GM23338 (cell line): ENCODE data around the gene CAMK1. TPM values are rescaled to one million over a fixed set of nuclear protein-coding genes. Genes with fewer than 3 reads are reported as not detected.

Experiments
- ATAC-seq: fragments of 200-7000 bp; cut with Tn5 transposase; 3 replicates; pipeline ENCODE4 v1.9.1; 2020
- DNase-seq: peaks from one replicate; pipeline ENCODE4 v3.0.0-alpha.2; 2015; ENCODE audit warnings: low spot score
- H2AFZ ChIP-seq: fragments of 200-600 bp; sonication (generic); 2 replicates; pipeline ENCODE4 v1.8.0; 2016; ENCODE audit warnings: antibody characterized with exemption, mild to moderate bottlenecking, moderate library complexity
- H3F3A ChIP-seq: fragments of 200-600 bp; sonication (generic); replicated peaks from 2 replicates; pipeline ENCODE4 v1.8.0; 2017; ENCODE audit warnings: antibody characterized with exemption, mixed run types, low read depth
- H3K27ac ChIP-seq: fragments of 200-600 bp; sonication (generic); 2 replicates; pipeline ENCODE4 v1.6.1; 2016; ENCODE audit warnings: low read depth
- H3K27me3 ChIP-seq: fragments of 200-600 bp; sonication (generic); 2 replicates; pipeline ENCODE4 v1.8.0; 2016; ENCODE audit warnings: mild to moderate bottlenecking, mixed run types, moderate library complexity; ENCODE audit not compliant: insufficient read depth
- H3K36me3 ChIP-seq: fragments of 200-600 bp; sonication (generic); 2 replicates; pipeline ENCODE4 v1.8.0; 2016; ENCODE audit warnings: mild to moderate bottlenecking; ENCODE audit not compliant: insufficient read depth
- H3K4me1 ChIP-seq: fragments of 200-600 bp; sonication (generic); 2 replicates; pipeline ENCODE4 v1.8.0; 2016; ENCODE audit warnings: mild to moderate bottlenecking, moderate library complexity; ENCODE audit not compliant: insufficient read depth
- H3K4me2 ChIP-seq: fragments of 200-600 bp; sonication (generic); 2 replicates; pipeline ENCODE4 v1.7.1; 2017; ENCODE audit warnings: mixed run types
- H3K4me3 ChIP-seq: fragments of 200-600 bp; sonication (generic); 2 replicates; pipeline ENCODE4 v1.6.1; 2016; ENCODE audit warnings: mixed run types
- H3K79me2 ChIP-seq: fragments of 200-600 bp; sonication (generic); replicated peaks from 2 replicates; pipeline ENCODE4 v1.8.0; 2017; ENCODE audit warnings: mild to moderate bottlenecking; ENCODE audit not compliant: insufficient read depth
- H3K9me2 ChIP-seq: fragments of 200-600 bp; sonication (generic); 2 replicates; pipeline ENCODE4 v1.8.0; 2017; ENCODE audit not compliant: insufficient read depth
- H4K20me1 ChIP-seq: fragments of 200-600 bp; sonication (generic); replicated peaks from 2 replicates; pipeline ENCODE4 v1.8.0; 2017; ENCODE audit warnings: mild to moderate bottlenecking; ENCODE audit not compliant: insufficient read depth
- H3K27ac Mint-ChIP-seq: 2 replicates; pipeline ENCODE4 v1.8.0; 2020; ENCODE audit warnings: inconsistent platforms, mild to moderate bottlenecking, moderate library complexity, mixed read lengths
- H3K27me3 Mint-ChIP-seq: 3 replicates; pipeline ENCODE4 v1.8.0; 2022; ENCODE audit warnings: low read depth, mild to moderate bottlenecking, moderate library complexity, mixed read lengths, inconsistent platforms; ENCODE audit not compliant: insufficient read depth, poor library complexity
- H3K36me3 Mint-ChIP-seq: 3 replicates; pipeline ENCODE4 v1.8.0; 2021; ENCODE audit warnings: low read depth, mild to moderate bottlenecking, inconsistent platforms, moderate library complexity, mixed read lengths
- H3K4me1 Mint-ChIP-seq: 3 replicates; pipeline ENCODE4 v1.8.0; 2020; ENCODE audit warnings: mild to moderate bottlenecking, inconsistent platforms, mixed read lengths
- H3K4me3 Mint-ChIP-seq: 3 replicates; pipeline ENCODE4 v1.8.0; 2021; ENCODE audit warnings: moderate library complexity, mild to moderate bottlenecking, inconsistent platforms, mixed read lengths
- H3K9me3 Mint-ChIP-seq: 3 replicates; pipeline ENCODE4 v1.8.0; 2020; ENCODE audit warnings: moderate library complexity, mild to moderate bottlenecking, inconsistent platforms, mixed read lengths
- CREB1 ChIP-seq: fragments of 250-450 bp; sonication (Bioruptor Pico); IDR thresholded peaks from 2 replicates; pipeline ENCODE4 v1.5.0; 2020; ENCODE audit warnings: low read depth, mild to moderate bottlenecking, moderate library complexity
- CTCF ChIP-seq, 2 experiments: fragments of 200-600 bp in 1 of 2; sonication (generic) in 1 of 2; conservative IDR thresholded peaks; 2 replicates each; pipeline versions ENCODE4 v1.5.1 to v1.6.1; 2016 to 2017; ENCODE audit warnings: antibody characterized with exemption in 2 of 2, low read depth in 2 of 2, mild to moderate bottlenecking in 2 of 2, moderate library complexity in 1 of 2
- ETS1 ChIP-seq: IDR thresholded peaks from 2 replicates; pipeline ENCODE4 v1.6.1; 2016; ENCODE audit warnings: antibody characterized with exemption
- EZH2 ChIP-seq: fragments of 200-600 bp; sonication (generic); IDR thresholded peaks from one replicate; pipeline ENCODE4 v1.8.0; 2017; ENCODE audit warnings: antibody characterized with exemption, mild to moderate bottlenecking, low read depth; ENCODE audit not compliant: unreplicated experiment
- EZH2phosphoT487 ChIP-seq: fragments of 200-600 bp; sonication (generic); IDR thresholded peaks from one replicate; pipeline ENCODE4 v1.8.1; 2018; ENCODE audit warnings: antibody characterized with exemption; ENCODE audit not compliant: unreplicated experiment
- JUNB ChIP-seq: IDR thresholded peaks from one replicate; pipeline ENCODE4 v1.6.1; 2016; ENCODE audit warnings: antibody characterized with exemption; ENCODE audit not compliant: unreplicated experiment
- NANOG ChIP-seq: IDR thresholded peaks from 2 replicates; pipeline ENCODE4 v1.6.1; 2016; ENCODE audit warnings: antibody characterized with exemption, borderline replicate concordance
- REST ChIP-seq: IDR thresholded peaks from one replicate; pipeline ENCODE4 v1.6.1; 2018; ENCODE audit warnings: antibody characterized with exemption; ENCODE audit not compliant: unreplicated experiment
- ZNF462 ChIP-seq: fragments of 250-450 bp; sonication (Bioruptor Pico); IDR thresholded peaks from 2 replicates; pipeline ENCODE4 v1.5.0; 2020; ENCODE audit warnings: mild to moderate bottlenecking, moderate library complexity
- polyA plus RNA-seq: library from polyadenylated mRNA; unstranded; fragments of >200 nt; fragmentation: Nextera tagmentation; extraction: Ambion mirVana; gene quantifications from 2 replicates; pipeline ENCODE4 v1.2.1, GENCODE V29; 2016
- total RNA-seq: library from RNA; depleted of rRNA; stranded (reverse); fragments of >200 nt; shearing (Covaris generic); gene quantifications from 2 replicates; pipeline ENCODE4 v1.2.3, GENCODE V29; 2014

CAMK1 gene
- total and polyA plus RNA-seq, 2 experiments from 2014 or later: 4.4 TPM

- TF ChIP-seq ZNF462 (CRISPR knock-in tag) (no peak), EZH2 (no peak), EZH2phosphoT487 (no peak)
Observed at GRCh38 chr3:9725775-9726515, 43.8 kb downstream of the CAMK1 start (continued).

GRCh38 chr3:9721700-9722060 is 48.1 kb downstream of the CAMK1 start:
- no peaks in the 10 kb centered on the region for H4K20me1 ChIP-seq
- ATAC-seq (no peak), DNase-seq (no peak)
- H3K79me2 ChIP-seq: no peaks in the 10 kb centered on the region
- H3K27me3 Mint-ChIP-seq: peaks cover 2% of the 10 kb centered on the region
- H2AFZ ChIP-seq: no peak overlapping the region
- no peak overlapping the region for H3K27ac Mint-ChIP-seq
- H3K36me3 ChIP-seq: no peaks in the 10 kb centered on the region
- peaks cover 8% of the 10 kb centered on the region for H3K4me1 Mint-ChIP-seq
- H3K27me3 ChIP-seq: no peaks in the 10 kb centered on the region
- H3K9me3 Mint-ChIP-seq: no peaks in the 10 kb centered on the region
- no peaks in the 10 kb centered on the region for H3F3A ChIP-seq
- no peaks in the 10 kb centered on the region for H3K4me1 ChIP-seq
- no peak overlapping the region for H3K4me3 ChIP-seq
- H3K36me3 Mint-ChIP-seq: no peaks in the 10 kb centered on the region
- H3K27ac ChIP-seq: no peak overlapping the region
- H3K4me2 ChIP-seq: no peak overlapping the region
- H3K4me3 Mint-ChIP-seq: no peak overlapping the region
- no peaks in the 10 kb centered on the region for H3K9me2 ChIP-seq
- TF ChIP-seq REST: no peak
- TF ChIP-seq EZH2phosphoT487: no peak
- no peak for TF ChIP-seq CREB1 (CRISPR knock-in tag)
- no peak for TF ChIP-seq ETS1
- no peak for TF ChIP-seq NANOG
- no peak for TF ChIP-seq EZH2
- no peak for TF ChIP-seq JUNB
- TF ChIP-seq CTCF (conservative IDR thresholded peaks at IDR 0.05; ENCODE audit: low read depth in 2 of 2): no peak
